ENCODE measurements around the gene CLEC16A.

CLEC16A gene

GRCh38 chr16:11060842-11061241, 116.5 kb downstream of the CLEC16A start:
- DNase-seq (ENCODE audit: low read depth in 2 of 2), result no peak

- no peak for DNase-seq (ENCODE audit: low read depth in 2 of 2)
Observed at GRCh38 chr16:11061629-11062270, 117.4 kb downstream of the CLEC16A start.

GRCh38 chr16:11063448-11064201, 119.3 kb downstream of the CLEC16A start:
- DNase-seq (ENCODE audit: low read depth in 2 of 2), result no peak

GRCh38 chr16:11064202-11064540, 119.8 kb downstream of the CLEC16A start:
- no peak for DNase-seq (ENCODE audit: low read depth in 2 of 2)

GRCh38 chr16:11064851-11065250, 120.5 kb downstream of the CLEC16A start:
- DNase-seq (ENCODE audit: low read depth in 2 of 2), result no peak

GRCh38 chr16:11066261-11066870, 122.0 kb downstream of the CLEC16A start:
- no peak for DNase-seq (ENCODE audit: low read depth in 2 of 2)

GRCh38 chr16:11067266-11067665, 122.9 kb downstream of the CLEC16A start:
- no peak for DNase-seq (ENCODE audit: low read depth in 2 of 2)

- no peak for DNase-seq (ENCODE audit: low read depth in 2 of 2)
Observed at GRCh38 chr16:11067697-11068141, 123.4 kb downstream of the CLEC16A start.

- DNase-seq (ENCODE audit: low read depth in 2 of 2), result no peak
Observed at GRCh38 chr16:11071829-11072228, 127.5 kb downstream of the CLEC16A start.

- DNase-seq (ENCODE audit: low read depth in 2 of 2), result no peak
Observed at GRCh38 chr16:11072420-11073153, 128.2 kb downstream of the CLEC16A start.

GRCh38 chr16:11073407-11073999, 129.1 kb downstream of the CLEC16A start:
- no peak for DNase-seq (ENCODE audit: low read depth in 2 of 2)

- DNase-seq (ENCODE audit: low read depth in 2 of 2), result no peak
Observed at GRCh38 chr16:11074131-11074530, 129.8 kb downstream of the CLEC16A start.

GRCh38 chr16:11075163-11075562, 130.8 kb downstream of the CLEC16A start:
- no peak for DNase-seq (ENCODE audit: low read depth in 2 of 2)

- peak; percentile 65 to 73 for DNase-seq (ENCODE audit: low read depth in 2 of 2)
Observed at GRCh38 chr16:11076259-11077018, 132.1 kb downstream of the CLEC16A start.

- no peak for DNase-seq (ENCODE audit: low read depth in 2 of 2)
Observed at GRCh38 chr16:11078812-11079459, 134.6 kb downstream of the CLEC16A start.

GRCh38 chr16:11079652-11080187, 135.4 kb downstream of the CLEC16A start:
- no peak for DNase-seq (ENCODE audit: low read depth in 2 of 2)

GRCh38 chr16:11080327-11080967, 136.1 kb downstream of the CLEC16A start:
- no peak for DNase-seq (ENCODE audit: low read depth in 2 of 2)

- DNase-seq (ENCODE audit: low read depth in 2 of 2), result no peak
Observed at GRCh38 chr16:11080999-11081630, 136.8 kb downstream of the CLEC16A start.

GRCh38 chr16:11082108-11082859, 137.9 kb downstream of the CLEC16A start:
- no peak for DNase-seq (ENCODE audit: low read depth in 2 of 2)

Measured in stimulated activated CD4-positive, alpha-beta T cell treated with anti-CD3 and anti-CD28 coated beads, Interleukin-4, amount 100 ng/mL, for 48 hours (primary cell).